ENCODE data around the gene SCYGR2.

The SCYGR2 gene

DNA sequence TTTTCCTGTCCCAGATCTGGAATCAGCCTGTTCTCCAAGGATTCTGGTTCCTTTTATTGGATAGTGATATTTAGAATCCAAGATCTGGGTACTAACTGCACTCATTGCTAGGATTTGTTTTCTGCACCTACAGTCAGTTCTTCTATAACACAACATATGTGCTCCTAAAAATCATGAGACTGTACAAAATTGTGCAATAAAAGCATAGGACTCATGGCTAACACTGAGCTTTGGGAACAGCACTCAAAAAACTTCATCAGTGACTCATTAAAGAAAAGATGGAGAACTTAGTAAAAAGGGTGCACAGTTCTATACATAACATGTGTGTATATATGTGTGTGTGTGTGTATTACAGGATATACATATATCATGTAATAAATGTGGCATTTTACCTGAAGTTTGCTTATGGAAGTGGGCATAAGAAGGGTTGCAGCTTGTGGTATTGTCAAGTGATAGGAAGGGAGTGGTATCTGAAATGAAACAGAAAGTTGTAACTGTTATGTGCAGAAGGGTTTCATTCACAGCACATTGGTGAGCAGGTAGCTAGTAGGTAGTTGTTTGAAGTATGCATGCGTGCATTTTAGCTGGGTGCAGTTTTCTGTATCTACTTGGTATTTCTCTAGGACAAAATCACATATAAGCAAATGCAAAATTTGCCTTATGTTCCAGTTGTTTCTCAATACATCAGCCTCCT, 5.9 kb upstream of the SCYGR2 start:
- Histone ChIP-seq H3K4me1 (ENCODE audit: control insufficient read depth, insufficient read depth, low read length) (no peaks in the 10 kb centered on the region), H3K9ac (ENCODE audit: low read length) (no peak overlapping the region), H3K4me3 (ENCODE audit: low read length) (no peak overlapping the region), H3K27me3 (ENCODE audit: control insufficient read depth, insufficient read depth, low read length) (no peaks in the 10 kb centered on the region), H3K27ac (ENCODE audit: low read depth, low read length) (no peak overlapping the region), H3K36me3 (ENCODE audit: control insufficient read depth, insufficient read depth, low read length) (no peaks in the 10 kb centered on the region)

DNA sequence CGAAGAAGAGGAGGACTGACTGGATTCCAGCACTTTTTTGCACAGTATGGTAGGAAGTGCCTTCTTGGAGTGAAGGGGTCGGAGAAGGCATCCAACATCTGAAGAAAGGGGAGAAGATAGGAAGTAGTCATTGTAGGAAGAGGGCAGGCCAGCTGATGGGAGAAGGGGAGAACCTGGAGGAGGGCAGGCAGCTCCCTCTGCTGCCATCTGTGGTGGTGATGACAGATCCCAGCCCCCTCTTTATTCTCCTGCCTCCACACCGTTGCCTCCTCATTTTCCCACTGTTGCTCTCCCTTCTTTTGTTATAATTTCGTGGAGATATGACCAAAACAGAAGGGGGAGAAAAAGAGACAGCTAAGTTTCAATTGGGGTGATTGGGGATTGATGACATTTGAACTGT, 2.9 kb upstream of the SCYGR2 start:
- Histone ChIP-seq H3K9ac (ENCODE audit: low read length) (no peak overlapping the region), H3K27ac (ENCODE audit: low read depth, low read length) (no peak overlapping the region), H3K4me1 (ENCODE audit: control insufficient read depth, insufficient read depth, low read length) (no peaks in the 10 kb centered on the region), H3K27me3 (ENCODE audit: control insufficient read depth, insufficient read depth, low read length) (no peaks in the 10 kb centered on the region), H3K4me3 (ENCODE audit: low read length) (no peak overlapping the region), H3K36me3 (ENCODE audit: control insufficient read depth, insufficient read depth, low read length) (no peaks in the 10 kb centered on the region)

- Histone ChIP-seq H3K27ac (ENCODE audit: low read depth, low read length) (no peak overlapping the region), H3K4me3 (ENCODE audit: low read length) (no peak overlapping the region), H3K36me3 (ENCODE audit: control insufficient read depth, insufficient read depth, low read length) (no peaks in the 10 kb centered on the region), H3K9ac (ENCODE audit: low read length) (no peak overlapping the region), H3K4me1 (ENCODE audit: control insufficient read depth, insufficient read depth, low read length) (no peaks in the 10 kb centered on the region), H3K27me3 (ENCODE audit: control insufficient read depth, insufficient read depth, low read length) (no peaks in the 10 kb centered on the region)
These were observed 1.7 kb upstream of the SCYGR2 start for GRCh38 chr2:227597036-227597435.

- Histone ChIP-seq H3K36me3 (ENCODE audit: control insufficient read depth, insufficient read depth, low read length) (no peaks in the 10 kb centered on the region), H3K9ac (ENCODE audit: low read length) (no peak overlapping the region), H3K4me1 (ENCODE audit: control insufficient read depth, insufficient read depth, low read length) (no peaks in the 10 kb centered on the region), H3K27ac (ENCODE audit: low read depth, low read length) (no peak overlapping the region), H3K27me3 (ENCODE audit: control insufficient read depth, insufficient read depth, low read length) (no peaks in the 10 kb centered on the region), H3K4me3 (ENCODE audit: low read length) (no peak overlapping the region)
These were observed 695 bp upstream of the SCYGR2 start for GRCh38 chr2:227597998-227598397.

DNA sequence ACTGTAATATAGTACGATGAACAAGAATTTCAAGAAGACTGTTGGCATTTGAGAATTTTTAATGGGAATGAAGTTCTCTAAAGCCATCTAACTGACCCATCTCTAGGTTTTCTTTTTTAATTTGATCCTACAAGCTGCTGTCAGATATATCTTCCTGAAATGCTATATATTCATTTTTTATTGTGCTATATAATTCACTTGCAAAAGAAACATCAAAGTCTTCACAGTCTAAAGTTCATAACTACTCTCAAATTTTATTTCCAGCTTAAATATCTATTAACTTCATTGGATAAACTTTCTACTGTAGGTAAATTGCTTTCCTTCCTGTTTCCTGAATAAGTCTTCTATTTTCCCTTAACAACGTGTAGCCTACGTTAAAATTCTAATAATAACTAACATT, 3.7 kb downstream of the SCYGR2 start:
- Histone ChIP-seq H3K9ac (ENCODE audit: low read length) (no peak overlapping the region), H3K4me1 (ENCODE audit: control insufficient read depth, insufficient read depth, low read length) (no peaks in the 10 kb centered on the region), H3K4me3 (ENCODE audit: low read length) (peak overlapping the region; percentile 25), H3K27ac (ENCODE audit: low read depth, low read length) (no peak overlapping the region), H3K36me3 (ENCODE audit: control insufficient read depth, insufficient read depth, low read length) (no peaks in the 10 kb centered on the region), H3K27me3 (ENCODE audit: control insufficient read depth, insufficient read depth, low read length) (no peaks in the 10 kb centered on the region)

DNA sequence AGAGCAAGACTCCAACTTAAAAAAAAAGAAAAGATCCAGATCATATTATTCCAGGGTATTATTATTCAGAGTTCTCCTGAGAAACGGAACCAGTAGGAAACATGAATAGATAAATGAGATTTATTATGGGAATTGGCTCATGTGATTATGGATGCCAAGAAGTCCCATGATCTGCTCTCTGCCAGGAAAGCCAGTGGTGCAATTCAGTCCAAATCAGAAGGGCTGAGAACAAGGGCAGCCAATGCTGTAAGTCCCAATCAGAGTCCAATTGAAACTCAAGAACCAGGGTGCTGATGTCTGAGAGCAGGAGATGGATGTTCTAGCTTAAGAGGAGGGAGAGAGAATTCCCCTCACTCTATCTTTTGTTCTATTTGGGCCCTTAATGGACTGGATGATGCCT, 7.8 kb downstream of the SCYGR2 start:
- Histone ChIP-seq H3K4me1 (ENCODE audit: control insufficient read depth, insufficient read depth, low read length) (no peaks in the 10 kb centered on the region), H3K9ac (ENCODE audit: low read length) (no peak overlapping the region), H3K27me3 (ENCODE audit: control insufficient read depth, insufficient read depth, low read length) (no peaks in the 10 kb centered on the region), H3K36me3 (ENCODE audit: control insufficient read depth, insufficient read depth, low read length) (no peaks in the 10 kb centered on the region), H3K4me3 (ENCODE audit: low read length) (no peak overlapping the region), H3K27ac (ENCODE audit: low read depth, low read length) (no peak overlapping the region)

- Histone ChIP-seq H3K4me1 (ENCODE audit: control insufficient read depth, insufficient read depth, low read length) (no peaks in the 10 kb centered on the region), H3K27ac (ENCODE audit: low read depth, low read length) (no peak overlapping the region), H3K36me3 (ENCODE audit: control insufficient read depth, insufficient read depth, low read length) (no peaks in the 10 kb centered on the region), H3K27me3 (ENCODE audit: control insufficient read depth, insufficient read depth, low read length) (no peaks in the 10 kb centered on the region), H3K9ac (ENCODE audit: low read length) (no peak overlapping the region), H3K4me3 (ENCODE audit: low read length) (no peak overlapping the region)
These were observed 9.2 kb downstream of the SCYGR2 start for GRCh38 chr2:227607941-227608340.

GRCh38 chr2:227608561-227609338, 10.1 kb downstream of the SCYGR2 start:
- Histone ChIP-seq H3K27ac (ENCODE audit: low read depth, low read length) (no peak overlapping the region), H3K27me3 (ENCODE audit: control insufficient read depth, insufficient read depth, low read length) (no peaks in the 10 kb centered on the region), H3K9ac (ENCODE audit: low read length) (no peak overlapping the region), H3K4me3 (ENCODE audit: low read length) (no peak overlapping the region), H3K36me3 (ENCODE audit: control insufficient read depth, insufficient read depth, low read length) (no peaks in the 10 kb centered on the region), H3K4me1 (ENCODE audit: control insufficient read depth, insufficient read depth, low read length) (no peaks in the 10 kb centered on the region)

DNA sequence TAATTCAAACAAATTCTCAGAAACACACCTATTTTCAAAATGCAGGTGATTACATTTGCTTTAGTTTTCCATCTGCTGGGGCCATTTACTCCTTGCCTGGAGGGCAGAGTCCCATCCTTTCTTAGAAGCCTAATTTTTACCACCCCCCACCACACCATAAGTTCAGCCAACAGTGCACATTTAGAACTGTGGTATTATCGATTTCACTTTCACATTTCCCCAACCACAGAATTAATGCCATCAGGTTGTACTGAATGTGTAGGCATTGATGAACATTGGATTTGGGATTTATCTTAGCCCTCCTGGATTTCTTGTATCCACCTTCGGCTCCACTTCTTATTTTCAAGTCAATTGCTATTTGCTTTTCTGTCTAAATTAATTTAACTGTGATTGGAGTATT, 11.4 kb downstream of the SCYGR2 start:
- Histone ChIP-seq H3K4me3 (ENCODE audit: low read length) (no peak overlapping the region), H3K27ac (ENCODE audit: low read depth, low read length) (no peak overlapping the region), H3K4me1 (ENCODE audit: control insufficient read depth, insufficient read depth, low read length) (no peaks in the 10 kb centered on the region), H3K9ac (ENCODE audit: low read length) (no peak overlapping the region), H3K27me3 (ENCODE audit: control insufficient read depth, insufficient read depth, low read length) (no peaks in the 10 kb centered on the region), H3K36me3 (ENCODE audit: control insufficient read depth, insufficient read depth, low read length) (no peaks in the 10 kb centered on the region)

- Histone ChIP-seq H3K4me3 (ENCODE audit: low read length) (no peak overlapping the region), H3K9ac (ENCODE audit: low read length) (no peak overlapping the region), H3K36me3 (ENCODE audit: control insufficient read depth, insufficient read depth, low read length) (no peaks in the 10 kb centered on the region), H3K27me3 (ENCODE audit: control insufficient read depth, insufficient read depth, low read length) (no peaks in the 10 kb centered on the region), H3K27ac (ENCODE audit: low read depth, low read length) (no peak overlapping the region), H3K4me1 (ENCODE audit: control insufficient read depth, insufficient read depth, low read length) (no peaks in the 10 kb centered on the region)
These were observed 14.0 kb downstream of the SCYGR2 start for GRCh38 chr2:227612546-227613271.

GRCh38 chr2:227613272-227613660, 14.6 kb downstream of the SCYGR2 start:
- no peak overlapping the region for H3K9ac ChIP-seq (ENCODE audit: low read length)
- no peaks in the 10 kb centered on the region for H3K36me3 ChIP-seq (ENCODE audit: control insufficient read depth, insufficient read depth, low read length)
- no peak overlapping the region for H3K4me3 ChIP-seq (ENCODE audit: low read length)
- no peaks in the 10 kb centered on the region for H3K4me1 ChIP-seq (ENCODE audit: control insufficient read depth, insufficient read depth, low read length)
- H3K27me3 ChIP-seq (ENCODE audit: control insufficient read depth, insufficient read depth, low read length) = no peaks in the 10 kb centered on the region
- H3K27ac ChIP-seq (ENCODE audit: low read depth, low read length) = no peak overlapping the region

GRCh38 chr2:227614246-227614645, 15.6 kb downstream of the SCYGR2 start:
- Histone ChIP-seq H3K27ac (ENCODE audit: low read depth, low read length) (no peak overlapping the region), H3K36me3 (ENCODE audit: control insufficient read depth, insufficient read depth, low read length) (no peaks in the 10 kb centered on the region), H3K9ac (ENCODE audit: low read length) (no peak overlapping the region), H3K4me3 (ENCODE audit: low read length) (no peak overlapping the region), H3K27me3 (ENCODE audit: control insufficient read depth, insufficient read depth, low read length) (no peaks in the 10 kb centered on the region), H3K4me1 (ENCODE audit: control insufficient read depth, insufficient read depth, low read length) (no peaks in the 10 kb centered on the region)
